HEK293 (cell line): ENCODE results near the gene HIPK4.
A peak's percentile ranks its signal among the peaks of the same experiment; 100 is the strongest.

Experiments
- CTCF ChIA-PET: fragments of 350-600 bp; formaldehyde crosslinking; extraction: SDS; loops from one replicate; lab custom pipeline; 2021; ENCODE audit warnings: antibody characterized with exemption; lab: Yijun Ruan, JAX
- POLR2A ChIA-PET: fragments of 300-600 bp; formaldehyde crosslinking; extraction: SDS; loops from one replicate; lab custom pipeline; 2020; ENCODE audit warnings: antibody characterized with exemption, inconsistent platforms; lab: Yijun Ruan, JAX
- H3K27ac ChIP-seq: fragments of 200-500 bp; sonication (Bioruptor generic); 2 replicates; pipeline ENCODE4 v1.5.1; 2014; ENCODE audit warnings: low read depth, low read length, control low read depth, inconsistent platforms; ENCODE audit errors: extremely low read depth
- H3K36me3 ChIP-seq, 2 experiments: fragments of 200-500 bp in 1 of 2; sonication (Bioruptor generic) in 1 of 2; 1 replicate in 1 of 2; 2 replicates in 1 of 2; pipeline ENCODE4 v1.5.1; 2014 to 2017; ENCODE audit warnings: inconsistent platforms in 2 of 2, low read length in 2 of 2; ENCODE audit not compliant: control insufficient read depth in 2 of 2, insufficient read depth in 1 of 2
- H3K4me1 ChIP-seq: fragments of 200-500 bp; sonication (Bioruptor generic); 2 replicates; pipeline ENCODE4 v1.5.1; 2014; ENCODE audit warnings: mild to moderate bottlenecking, low read length, inconsistent platforms; ENCODE audit not compliant: control insufficient read depth, insufficient read depth
- H3K4me3 ChIP-seq: 2 replicates; pipeline ENCODE4 v1.5.1; 2011; ENCODE audit warnings: low read depth, mild to moderate bottlenecking, control low read depth, low read length, moderate library complexity
- H3K9me3 ChIP-seq: fragments of 200-500 bp; sonication (Bioruptor generic); 2 replicates; pipeline ENCODE4 v1.5.1; 2014; ENCODE audit warnings: low read depth, low read length, inconsistent platforms; ENCODE audit not compliant: control insufficient read depth, insufficient read depth
- EGR2 ChIP-seq: fragments of 450-650 bp; formaldehyde crosslinking; IDR thresholded peaks from 2 replicates; pipeline ENCODE4 v1.5.1; 2016; ENCODE audit warnings: low read depth, missing biosample characterization, missing genetic modification characterization
- GLIS1 ChIP-seq: fragments of 450-650 bp; formaldehyde crosslinking; IDR thresholded peaks from 2 replicates; pipeline ENCODE4 v1.5.1; 2016; ENCODE audit warnings: missing biosample characterization, missing genetic modification characterization
- SCRT2 ChIP-seq: fragments of 450-650 bp; formaldehyde crosslinking; IDR thresholded peaks from 2 replicates; pipeline ENCODE4 v1.5.1; 2016; ENCODE audit warnings: missing biosample characterization, missing genetic modification characterization
- ZBTB7A ChIP-seq: fragments of 450-650 bp; formaldehyde crosslinking; IDR thresholded peaks from 2 replicates; pipeline ENCODE4 v1.5.1; 2016; ENCODE audit warnings: low read depth, missing biosample characterization, missing genetic modification characterization
- ZBTB8A ChIP-seq: fragments of 450-650 bp; formaldehyde crosslinking; IDR thresholded peaks from 2 replicates; pipeline ENCODE4 v1.5.1; 2016; ENCODE audit warnings: missing biosample characterization, missing genetic modification characterization
- ZEB2 ChIP-seq: fragments of 450-650 bp; formaldehyde crosslinking; IDR thresholded peaks from 2 replicates; pipeline ENCODE4 v1.5.1; 2016; ENCODE audit warnings: missing biosample characterization, missing genetic modification characterization
- ZFHX2 ChIP-seq: fragments of 450-650 bp; formaldehyde crosslinking; conservative IDR thresholded peaks from 2 replicates; pipeline ENCODE4 v1.5.1; 2016; ENCODE audit warnings: missing biosample characterization, missing genetic modification characterization
- ZIC2 ChIP-seq: fragments of 450-650 bp; formaldehyde crosslinking; IDR thresholded peaks from 2 replicates; pipeline ENCODE4 v1.5.1; 2016; ENCODE audit warnings: missing biosample characterization, missing genetic modification characterization
- ZNF10 ChIP-seq: fragments of 450-650 bp; formaldehyde crosslinking; IDR thresholded peaks from 2 replicates; pipeline ENCODE4 v1.5.1; 2017; ENCODE audit warnings: missing biosample characterization, missing genetic modification characterization
- ZNF2 ChIP-seq: fragments of 450-650 bp; formaldehyde crosslinking; IDR thresholded peaks from 2 replicates; pipeline ENCODE4 v1.5.1; 2016; ENCODE audit warnings: missing biosample characterization, missing genetic modification characterization
- ZNF211 ChIP-seq: fragments of 450-650 bp; formaldehyde crosslinking; IDR thresholded peaks from 2 replicates; pipeline ENCODE4 v1.5.1; 2016; ENCODE audit warnings: low read depth, missing biosample characterization, missing genetic modification characterization
- ZNF248 ChIP-seq: fragments of 450-650 bp; formaldehyde crosslinking; IDR thresholded peaks from 2 replicates; pipeline ENCODE4 v1.5.1; 2017; ENCODE audit warnings: missing biosample characterization, missing genetic modification characterization
- ZNF423 ChIP-seq: fragments of 450-650 bp; formaldehyde crosslinking; IDR thresholded peaks from 2 replicates; pipeline ENCODE4 v1.5.1; 2016; ENCODE audit warnings: missing biosample characterization, missing genetic modification characterization
- ZNF629 ChIP-seq: fragments of 450-650 bp; formaldehyde crosslinking; IDR thresholded peaks from 2 replicates; pipeline ENCODE4 v1.5.1; 2017; ENCODE audit warnings: missing biosample characterization, missing genetic modification characterization
- ZNF776 ChIP-seq: fragments of 450-650 bp; formaldehyde crosslinking; IDR thresholded peaks from 2 replicates; pipeline ENCODE4 v1.5.0; 2017; ENCODE audit warnings: missing biosample characterization, missing genetic modification characterization, borderline replicate concordance
- TF ChIP-seq, protein P1 (sequence below): fragments of 450-650 bp; formaldehyde crosslinking; IDR thresholded peaks from 2 replicates; pipeline ENCODE4 v1.5.1; 2016; ENCODE audit warnings: missing biosample characterization, missing genetic modification characterization
- TF ChIP-seq, protein P2 (sequence below): fragments of 450-650 bp; formaldehyde crosslinking; IDR thresholded peaks from 2 replicates; pipeline ENCODE4 v1.5.1; 2016; ENCODE audit warnings: missing biosample characterization, missing genetic modification characterization
- TF ChIP-seq, protein P3 (sequence below): fragments of 450-650 bp; formaldehyde crosslinking; IDR thresholded peaks from 2 replicates; pipeline ENCODE4 v1.5.1; 2017; ENCODE audit warnings: missing biosample characterization, missing genetic modification characterization
- TF ChIP-seq, protein P4 (sequence below): fragments of 450-650 bp; formaldehyde crosslinking; IDR thresholded peaks from 2 replicates; pipeline ENCODE4 v1.5.1; 2016; ENCODE audit warnings: missing biosample characterization, missing genetic modification characterization
- TF ChIP-seq, protein P5 (sequence below): fragments of 450-650 bp; IDR thresholded peaks from 2 replicates; pipeline ENCODE4 v1.5.1; 2018; ENCODE audit warnings: missing biosample characterization, mild to moderate bottlenecking, missing genetic modification characterization
- TF ChIP-seq, protein P6 (sequence below): fragments of 450-650 bp; formaldehyde crosslinking; IDR thresholded peaks from 2 replicates; pipeline ENCODE4 v1.5.1; 2017; ENCODE audit warnings: missing biosample characterization, missing genetic modification characterization

Gene HIPK4

DNA sequence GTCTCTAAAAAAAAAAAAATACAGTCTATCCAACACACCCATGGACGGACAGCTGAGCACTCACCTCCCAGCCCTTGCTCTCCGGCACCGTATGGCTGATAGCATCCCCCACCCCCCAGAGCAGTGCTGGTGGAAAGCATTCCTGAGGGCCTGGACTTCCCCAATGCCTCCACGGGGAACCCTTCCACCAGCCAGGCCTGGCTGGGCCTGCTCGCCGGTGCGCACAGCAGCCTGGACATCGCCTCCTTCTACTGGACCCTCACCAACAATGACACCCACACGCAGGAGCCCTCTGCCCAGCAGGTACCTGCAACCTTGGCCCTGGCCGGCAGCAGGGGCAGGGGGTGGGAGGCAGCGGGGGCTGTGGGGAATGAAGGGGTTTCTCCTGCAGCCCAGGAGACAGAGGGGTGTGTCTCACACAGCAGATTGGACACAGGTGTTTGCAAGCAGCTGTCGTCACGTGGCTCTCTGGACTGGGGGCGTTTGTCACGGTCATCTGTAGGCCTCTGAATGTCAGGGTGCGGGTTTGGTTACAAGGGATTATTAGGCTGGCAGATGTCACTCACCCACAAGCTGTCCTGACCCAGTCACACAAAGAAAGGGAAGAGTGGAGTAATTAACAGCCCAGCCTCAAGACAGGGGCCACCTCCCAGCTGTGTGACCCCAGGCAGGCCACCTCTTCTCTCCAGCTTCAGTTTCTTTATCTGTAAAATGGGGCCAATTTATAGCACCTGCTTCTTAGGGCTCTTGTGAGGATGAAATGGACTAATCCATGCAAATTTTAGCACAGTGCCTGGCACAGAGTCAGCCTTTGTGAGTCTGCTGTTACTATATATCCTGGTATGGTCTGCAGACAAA, 22.2 kb downstream of the HIPK4 start:
- CTCF ChIA-PET: interaction anchor here (0.7 to 1.8 kb wide), 4 partner anchors 35 to 62 kb away, joined by 4 read pairs; no protein-coding TSS in a partner anchor
- peaks cover 19% of the 10 kb centered on the region for H3K4me1 ChIP-seq
- TF ChIP-seq EGR2 (tag by site-specific recombination) (peak; percentile 15; the same call in 1 of the 2 replicates), ZNF776 (no peak), ZFHX2 (tag by site-specific recombination) (peak; percentile 11; the same call in 1 of the 2 replicates)
- TF ChIP-seq, protein P1, sequence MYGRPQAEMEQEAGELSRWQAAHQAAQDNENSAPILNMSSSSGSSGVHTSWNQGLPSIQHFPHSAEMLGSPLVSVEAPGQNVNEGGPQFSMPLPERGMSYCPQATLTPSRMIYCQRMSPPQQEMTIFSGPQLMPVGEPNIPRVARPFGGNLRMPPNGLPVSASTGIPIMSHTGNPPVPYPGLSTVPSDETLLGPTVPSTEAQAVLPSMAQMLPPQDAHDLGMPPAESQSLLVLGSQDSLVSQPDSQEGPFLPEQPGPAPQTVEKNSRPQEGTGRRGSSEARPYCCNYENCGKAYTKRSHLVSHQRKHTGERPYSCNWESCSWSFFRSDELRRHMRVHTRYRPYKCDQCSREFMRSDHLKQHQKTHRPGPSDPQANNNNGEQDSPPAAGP: no peak
- TF ChIP-seq, protein P2, sequence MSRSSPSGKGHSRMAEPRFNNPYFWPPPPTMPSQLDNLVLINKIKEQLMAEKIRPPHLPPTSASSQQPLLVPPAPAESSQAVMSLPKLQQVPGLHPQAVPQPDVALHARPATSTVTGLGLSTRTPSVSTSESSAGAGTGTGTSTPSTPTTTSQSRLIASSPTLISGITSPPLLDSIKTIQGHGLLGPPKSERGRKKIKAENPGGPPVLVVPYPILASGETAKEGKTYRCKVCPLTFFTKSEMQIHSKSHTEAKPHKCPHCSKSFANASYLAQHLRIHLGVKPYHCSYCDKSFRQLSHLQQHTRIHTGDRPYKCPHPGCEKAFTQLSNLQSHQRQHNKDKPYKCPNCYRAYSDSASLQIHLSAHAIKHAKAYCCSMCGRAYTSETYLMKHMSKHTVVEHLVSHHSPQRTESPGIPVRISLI: no peak

DNA sequence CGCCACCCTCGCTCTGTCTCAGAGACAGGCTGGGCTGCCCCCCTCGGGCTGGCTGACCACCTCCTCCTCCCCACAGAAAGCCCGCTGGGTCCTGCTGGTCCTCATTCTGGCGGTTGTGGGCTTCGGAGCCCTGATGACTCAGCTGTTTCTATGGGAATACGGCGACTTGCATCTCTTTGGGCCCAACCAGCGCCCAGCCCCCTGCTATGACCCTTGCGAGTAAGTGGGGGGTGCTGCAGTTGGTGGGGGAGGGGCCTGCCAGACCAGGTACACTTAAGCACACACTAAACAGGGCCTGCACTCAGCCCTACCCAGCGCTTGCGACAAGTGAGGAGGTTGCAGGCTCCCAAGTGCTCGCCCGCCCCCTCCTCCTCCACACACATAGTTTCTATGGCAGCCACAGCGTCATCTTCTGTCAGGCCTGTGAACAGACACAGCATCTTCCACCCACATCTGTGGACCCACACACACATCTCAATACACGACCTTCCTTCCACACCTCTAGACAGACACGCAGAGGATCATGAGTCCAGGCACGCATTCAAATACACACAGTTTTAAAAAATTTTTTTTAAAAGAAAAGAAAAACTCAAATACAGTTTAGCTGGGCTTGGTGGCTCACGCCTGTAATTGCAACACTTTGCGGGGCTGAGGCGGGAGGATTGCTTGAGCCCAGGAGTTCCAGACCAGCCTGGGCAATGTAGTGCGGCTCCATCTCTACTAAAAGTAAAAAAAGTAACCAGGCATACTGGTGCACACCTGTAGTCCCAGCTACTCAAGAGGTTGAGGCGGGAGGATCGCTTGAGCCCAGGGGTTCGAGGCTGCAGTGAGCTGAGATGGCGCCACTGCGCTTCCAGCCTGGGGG, 23.1 kb downstream of the HIPK4 start:
- Histone ChIP-seq H3K4me3 (no peak overlapping the region), H3K4me1 (peaks cover 22% of the 10 kb centered on the region), H3K36me3 (peaks cover 42 to 49% of the 10 kb centered on the region in 2 experiments), H3K9me3 (no peaks in the 10 kb centered on the region), H3K27ac (peak overlapping the region; percentile 54; the same call in 1 of the 2 replicates)
- ChIA-PET POLR2A (interaction anchor here (1.0 to 3.2 kb wide), 5 partner anchors 8 to 99 kb away, joined by 4 to 45 read pairs (median 7); partner anchors contain the start of genes BLVRB, C19orf47 and PLD3), CTCF (interaction anchor here (0.6 to 2.5 kb wide), 9 partner anchors 13 to 231 kb away, joined by 3 to 13 read pairs (median 4); partner anchors contain the start of gene C19orf47)
- TF ChIP-seq ZBTB7A (tag by site-specific recombination) (0 out of 2 replicates have a peak, but pooled peaks have one; percentile 7), ZNF211 (no peak), ZBTB8A (tag by site-specific recombination) (peak; percentile 75), ZEB2 (peak; percentile 34; the same call in 1 of the 2 replicates), SCRT2 (tag by site-specific recombination) (peak; percentile 71; the same call in 1 of the 2 replicates), ZNF10 (tag by site-specific recombination) (no peak), ZNF423 (tag by site-specific recombination) (no peak), ZNF629 (peak; percentile 34; the same call in 1 of the 2 replicates), GLIS1 (0 out of 2 replicates have a peak, but pooled peaks have one; percentile 23), ZFHX2 (tag by site-specific recombination) (peak; percentile 99), ZIC2 (tag by site-specific recombination) (peak; percentile 61), ZNF2 (tag by site-specific recombination) (no peak), ZNF248 (tag by site-specific recombination) (no peak)
- TF ChIP-seq, protein P3, sequence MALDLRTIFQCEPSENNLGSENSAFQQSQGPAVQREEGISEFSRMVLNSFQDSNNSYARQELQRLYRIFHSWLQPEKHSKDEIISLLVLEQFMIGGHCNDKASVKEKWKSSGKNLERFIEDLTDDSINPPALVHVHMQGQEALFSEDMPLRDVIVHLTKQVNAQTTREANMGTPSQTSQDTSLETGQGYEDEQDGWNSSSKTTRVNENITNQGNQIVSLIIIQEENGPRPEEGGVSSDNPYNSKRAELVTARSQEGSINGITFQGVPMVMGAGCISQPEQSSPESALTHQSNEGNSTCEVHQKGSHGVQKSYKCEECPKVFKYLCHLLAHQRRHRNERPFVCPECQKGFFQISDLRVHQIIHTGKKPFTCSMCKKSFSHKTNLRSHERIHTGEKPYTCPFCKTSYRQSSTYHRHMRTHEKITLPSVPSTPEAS (tag by site-specific recombination): no peak
- TF ChIP-seq, protein P4, sequence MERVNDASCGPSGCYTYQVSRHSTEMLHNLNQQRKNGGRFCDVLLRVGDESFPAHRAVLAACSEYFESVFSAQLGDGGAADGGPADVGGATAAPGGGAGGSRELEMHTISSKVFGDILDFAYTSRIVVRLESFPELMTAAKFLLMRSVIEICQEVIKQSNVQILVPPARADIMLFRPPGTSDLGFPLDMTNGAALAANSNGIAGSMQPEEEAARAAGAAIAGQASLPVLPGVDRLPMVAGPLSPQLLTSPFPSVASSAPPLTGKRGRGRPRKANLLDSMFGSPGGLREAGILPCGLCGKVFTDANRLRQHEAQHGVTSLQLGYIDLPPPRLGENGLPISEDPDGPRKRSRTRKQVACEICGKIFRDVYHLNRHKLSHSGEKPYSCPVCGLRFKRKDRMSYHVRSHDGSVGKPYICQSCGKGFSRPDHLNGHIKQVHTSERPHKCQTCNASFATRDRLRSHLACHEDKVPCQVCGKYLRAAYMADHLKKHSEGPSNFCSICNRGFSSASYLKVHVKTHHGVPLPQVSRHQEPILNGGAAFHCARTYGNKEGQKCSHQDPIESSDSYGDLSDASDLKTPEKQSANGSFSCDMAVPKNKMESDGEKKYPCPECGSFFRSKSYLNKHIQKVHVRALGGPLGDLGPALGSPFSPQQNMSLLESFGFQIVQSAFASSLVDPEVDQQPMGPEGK (tag by site-specific recombination): peak; percentile 66
- TF ChIP-seq, protein P5, sequence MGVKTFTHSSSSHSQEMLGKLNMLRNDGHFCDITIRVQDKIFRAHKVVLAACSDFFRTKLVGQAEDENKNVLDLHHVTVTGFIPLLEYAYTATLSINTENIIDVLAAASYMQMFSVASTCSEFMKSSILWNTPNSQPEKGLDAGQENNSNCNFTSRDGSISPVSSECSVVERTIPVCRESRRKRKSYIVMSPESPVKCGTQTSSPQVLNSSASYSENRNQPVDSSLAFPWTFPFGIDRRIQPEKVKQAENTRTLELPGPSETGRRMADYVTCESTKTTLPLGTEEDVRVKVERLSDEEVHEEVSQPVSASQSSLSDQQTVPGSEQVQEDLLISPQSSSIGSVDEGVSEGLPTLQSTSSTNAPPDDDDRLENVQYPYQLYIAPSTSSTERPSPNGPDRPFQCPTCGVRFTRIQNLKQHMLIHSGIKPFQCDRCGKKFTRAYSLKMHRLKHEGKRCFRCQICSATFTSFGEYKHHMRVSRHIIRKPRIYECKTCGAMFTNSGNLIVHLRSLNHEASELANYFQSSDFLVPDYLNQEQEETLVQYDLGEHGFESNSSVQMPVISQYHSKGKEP: peak; percentile 61
- TF ChIP-seq, protein P6, sequence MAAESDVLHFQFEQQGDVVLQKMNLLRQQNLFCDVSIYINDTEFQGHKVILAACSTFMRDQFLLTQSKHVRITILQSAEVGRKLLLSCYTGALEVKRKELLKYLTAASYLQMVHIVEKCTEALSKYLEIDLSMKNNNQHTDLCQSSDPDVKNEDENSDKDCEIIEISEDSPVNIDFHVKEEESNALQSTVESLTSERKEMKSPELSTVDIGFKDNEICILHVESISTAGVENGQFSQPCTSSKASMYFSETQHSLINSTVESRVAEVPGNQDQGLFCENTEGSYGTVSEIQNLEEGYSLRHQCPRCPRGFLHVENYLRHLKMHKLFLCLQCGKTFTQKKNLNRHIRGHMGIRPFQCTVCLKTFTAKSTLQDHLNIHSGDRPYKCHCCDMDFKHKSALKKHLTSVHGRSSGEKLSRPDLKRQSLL (tag by site-specific recombination): 0 out of 2 replicates have a peak, but pooled peaks have one; percentile 22

More for the DNA sequence above, 22.2 kb downstream of the HIPK4 start:
- Histone ChIP-seq H3K4me3 (no peak overlapping the region), H3K36me3 (peaks cover 50 to 58% of the 10 kb centered on the region in 2 experiments), H3K9me3 (no peaks in the 10 kb centered on the region), H3K27ac (0 out of 2 replicates have a peak overlapping the region, but pooled peaks have one; percentile 54)
- POLR2A ChIA-PET: interaction anchor here (0.6 to 0.9 kb wide), 3 partner anchors 20 to 1263 kb away, joined by 3 to 4 read pairs (median 3); partner anchors contain the start of gene C19orf47
